ENCODE data around the gene HIVEP2. TPM values are rescaled to one million over a fixed set of nuclear protein-coding genes. Genes with fewer than 3 reads are reported as not detected.

HIVEP2 gene
- polyA plus RNA-seq, 3 donors: 0.16 to 1.4 (median 0.64) TPM

GRCh38 chr6:142810952-142811514, 133.9 kb downstream of the HIVEP2 start:
- H3K79me2 ChIP-seq (ENCODE audit: insufficient read depth, low read length): no peaks in the 10 kb centered on the region
- DNase-seq: no peak
- H3K4me2 ChIP-seq (replicated peaks; ENCODE audit: extremely low read depth, low read length, poor library complexity, severe bottlenecking): no peak overlapping the region
- H2AFZ ChIP-seq (ENCODE audit: insufficient read depth, low read depth, low read length, poor library complexity, severe bottlenecking): no peak overlapping the region
- Mint-ChIP-seq H3K4me1 (no peaks in the 10 kb centered on the region), H3K36me3 (no peaks in the 10 kb centered on the region), H3K27ac (no peak overlapping the region), H3K27me3 (ENCODE audit: low read depth in 3 of 3) (no peaks in the 10 kb centered on the region), H3K9me3 (peaks cover 0 to 2% (median 0%) of the 10 kb centered on the region in 7 donors), H3K4me3 (no peak overlapping the region)
- no peaks in the 10 kb centered on the region for H3K9me3 ChIP-seq (replicated peaks in 1 of 2; ENCODE audit: control insufficient read depth in 1 of 2, insufficient read depth in 1 of 2, low read length in 2 of 2)
- no peak overlapping the region for H3K27ac ChIP-seq (ENCODE audit: low read depth in 1 of 2, low read length in 2 of 2)
- no peak overlapping the region for H3K9ac ChIP-seq (ENCODE audit: insufficient read depth, low read length, poor library complexity, severe bottlenecking)
- intact Hi-C loops (cut with micrococcal nuclease): no loop called here
- no peak for TF ChIP-seq CTCF (IDR thresholded peaks at IDR 0.05)
- no peaks in the 10 kb centered on the region for H3K36me3 ChIP-seq (replicated peaks in 1 of 2; ENCODE audit: control insufficient read depth in 1 of 2, insufficient read depth in 2 of 2, low read length in 2 of 2)
- H3K4me3 ChIP-seq (replicated peaks in 1 of 3; ENCODE audit: low read depth in 2 of 3, low read length in 3 of 3): no peak overlapping the region
- H3K27me3 ChIP-seq (ENCODE audit: control insufficient read depth in 2 of 2, insufficient read depth in 2 of 2, low read length in 2 of 2): no peaks in the 10 kb centered on the region
- WGBS (ENCODE audit: insufficient coverage): 80% methylated on average over 1 of the region's 6 CpGs
- no peaks in the 10 kb centered on the region for H4K20me1 ChIP-seq (ENCODE audit: insufficient read depth, low read length)
- no peaks in the 10 kb centered on the region for H3K4me1 ChIP-seq (ENCODE audit: control insufficient read depth in 1 of 2, insufficient read depth in 2 of 2, low read length in 2 of 2)

- Mint-ChIP-seq H3K9me3 (peaks cover 0 to 2% (median 0%) of the 10 kb centered on the region in 7 donors), H3K27me3 (ENCODE audit: low read depth in 3 of 3) (no peaks in the 10 kb centered on the region), H3K4me1 (no peaks in the 10 kb centered on the region), H3K4me3 (no peak overlapping the region), H3K27ac (no peak overlapping the region), H3K36me3 (no peaks in the 10 kb centered on the region)
- H3K9ac ChIP-seq (ENCODE audit: insufficient read depth, low read length, poor library complexity, severe bottlenecking): no peak overlapping the region
- no peaks in the 10 kb centered on the region for H3K4me1 ChIP-seq (ENCODE audit: control insufficient read depth in 1 of 2, insufficient read depth in 2 of 2, low read length in 2 of 2)
- no peaks in the 10 kb centered on the region for H3K27me3 ChIP-seq (ENCODE audit: control insufficient read depth in 2 of 2, insufficient read depth in 2 of 2, low read length in 2 of 2)
- no peak overlapping the region for H3K4me3 ChIP-seq (replicated peaks in 1 of 3; ENCODE audit: low read depth in 2 of 3, low read length in 3 of 3)
- no peak overlapping the region for H2AFZ ChIP-seq (ENCODE audit: insufficient read depth, low read depth, low read length, poor library complexity, severe bottlenecking)
- H4K20me1 ChIP-seq (ENCODE audit: insufficient read depth, low read length): no peaks in the 10 kb centered on the region
- no CpG with 5 or more reads among the region's 2 CpGs for WGBS (ENCODE audit: insufficient coverage)
- no peaks in the 10 kb centered on the region for H3K79me2 ChIP-seq (ENCODE audit: insufficient read depth, low read length)
- H3K36me3 ChIP-seq (replicated peaks in 1 of 2; ENCODE audit: control insufficient read depth in 1 of 2, insufficient read depth in 2 of 2, low read length in 2 of 2): no peaks in the 10 kb centered on the region
- intact Hi-C loops (cut with micrococcal nuclease): no loop called here
- TF ChIP-seq CTCF (IDR thresholded peaks at IDR 0.05): no peak
- DNase-seq: no peak
- H3K4me2 ChIP-seq (replicated peaks; ENCODE audit: extremely low read depth, low read length, poor library complexity, severe bottlenecking): no peak overlapping the region
- H3K27ac ChIP-seq (ENCODE audit: low read depth in 1 of 2, low read length in 2 of 2): no peak overlapping the region
- no peaks in the 10 kb centered on the region for H3K9me3 ChIP-seq (replicated peaks in 1 of 2; ENCODE audit: control insufficient read depth in 1 of 2, insufficient read depth in 1 of 2, low read length in 2 of 2)
Measured at GRCh38 chr6:142809947-142810346, 135.0 kb downstream of the HIVEP2 start.
